ENCODE measurements around the gene TSPAN16. TPM values are rescaled to one million over a fixed set of nuclear protein-coding genes. Genes with fewer than 3 reads are reported as not detected.

Gene TSPAN16
- total and polyA plus RNA-seq, 8 donors: 0.26 TPM; not detected in 7

DNA sequence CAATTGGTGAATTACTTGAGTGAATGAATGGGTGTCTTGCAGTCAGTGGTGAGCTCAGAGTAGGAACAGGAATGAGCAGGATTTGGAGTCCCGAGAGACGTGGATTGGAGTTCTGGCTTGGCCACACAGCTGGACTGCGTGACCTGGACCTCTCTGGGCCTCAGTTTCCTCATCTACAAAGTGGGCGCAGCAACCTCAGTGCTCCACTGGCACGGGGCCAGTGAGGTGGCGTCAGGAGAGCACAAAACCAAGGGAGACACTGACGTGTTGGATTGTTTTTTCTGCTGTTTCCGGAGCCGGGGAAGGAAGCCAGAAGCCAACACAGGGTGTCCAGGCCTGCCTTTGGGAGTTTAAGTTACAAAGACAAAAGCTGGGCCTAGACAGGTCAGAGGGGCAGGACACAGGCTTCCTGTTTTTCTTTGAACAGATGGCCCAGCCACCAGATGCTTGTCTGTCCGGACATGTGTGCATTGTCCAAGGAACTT is 27.1 kb upstream of the TSPAN16 start:
- H3K4me3 ChIP-seq: no peak overlapping the region
- no peaks in the 10 kb centered on the region for H3K9me3 ChIP-seq
- H3K4me1 ChIP-seq: peaks cover 3 to 18% of the 10 kb centered on the region in 2 donors
- DNase-seq (peak in 1 of 4 donors; percentile 72), ATAC-seq (peak; percentile 4)
- H3K27ac ChIP-seq: peak overlapping the region; percentile 55 to 77
- H3K27me3 ChIP-seq: peaks cover 0 to 18% of the 10 kb centered on the region in 2 donors
- H3K36me3 ChIP-seq: no peaks in the 10 kb centered on the region
- TF ChIP-seq, protein P1, sequence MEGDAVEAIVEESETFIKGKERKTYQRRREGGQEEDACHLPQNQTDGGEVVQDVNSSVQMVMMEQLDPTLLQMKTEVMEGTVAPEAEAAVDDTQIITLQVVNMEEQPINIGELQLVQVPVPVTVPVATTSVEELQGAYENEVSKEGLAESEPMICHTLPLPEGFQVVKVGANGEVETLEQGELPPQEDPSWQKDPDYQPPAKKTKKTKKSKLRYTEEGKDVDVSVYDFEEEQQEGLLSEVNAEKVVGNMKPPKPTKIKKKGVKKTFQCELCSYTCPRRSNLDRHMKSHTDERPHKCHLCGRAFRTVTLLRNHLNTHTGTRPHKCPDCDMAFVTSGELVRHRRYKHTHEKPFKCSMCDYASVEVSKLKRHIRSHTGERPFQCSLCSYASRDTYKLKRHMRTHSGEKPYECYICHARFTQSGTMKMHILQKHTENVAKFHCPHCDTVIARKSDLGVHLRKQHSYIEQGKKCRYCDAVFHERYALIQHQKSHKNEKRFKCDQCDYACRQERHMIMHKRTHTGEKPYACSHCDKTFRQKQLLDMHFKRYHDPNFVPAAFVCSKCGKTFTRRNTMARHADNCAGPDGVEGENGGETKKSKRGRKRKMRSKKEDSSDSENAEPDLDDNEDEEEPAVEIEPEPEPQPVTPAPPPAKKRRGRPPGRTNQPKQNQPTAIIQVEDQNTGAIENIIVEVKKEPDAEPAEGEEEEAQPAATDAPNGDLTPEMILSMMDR (IDR thresholded peaks at IDR 0.05): no peak
- intact Hi-C loops (cut with DNase I): no loop called here

DNA sequence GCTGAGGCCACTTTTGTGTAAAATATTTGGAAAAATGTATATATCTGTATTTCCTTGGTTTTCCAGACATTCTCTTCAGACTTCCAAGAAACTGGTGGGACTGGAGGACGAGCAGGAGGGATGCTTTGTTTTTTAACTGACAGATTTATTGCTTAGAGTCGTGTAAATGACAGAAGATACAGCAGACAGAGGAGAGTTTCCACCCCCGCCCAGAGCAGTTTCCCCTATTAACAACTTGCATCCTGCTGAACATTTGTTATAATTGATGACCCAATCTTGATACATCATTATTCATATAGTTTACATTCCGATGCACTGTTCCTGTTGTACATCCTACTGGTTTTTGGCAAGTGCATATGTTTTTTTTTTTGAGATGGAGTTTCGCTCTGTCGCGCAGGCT is 26.6 kb upstream of the TSPAN16 start:
- DNase-seq: no peak
- Histone ChIP-seq H3K4me3 (no peak overlapping the region), H3K27ac (peak overlapping the region; percentile 55 to 77), H3K4me1 (peaks cover 3 to 16% of the 10 kb centered on the region in 2 donors), H3K9me3 (no peaks in the 10 kb centered on the region), H3K36me3 (no peaks in the 10 kb centered on the region), H3K27me3 (peaks cover 0 to 12% of the 10 kb centered on the region in 2 donors)
- intact Hi-C loops (cut with DNase I): no loop called here
- TF ChIP-seq, protein P1 (IDR thresholded peaks at IDR 0.05): no peak
- ATAC-seq: no peak

DNA sequence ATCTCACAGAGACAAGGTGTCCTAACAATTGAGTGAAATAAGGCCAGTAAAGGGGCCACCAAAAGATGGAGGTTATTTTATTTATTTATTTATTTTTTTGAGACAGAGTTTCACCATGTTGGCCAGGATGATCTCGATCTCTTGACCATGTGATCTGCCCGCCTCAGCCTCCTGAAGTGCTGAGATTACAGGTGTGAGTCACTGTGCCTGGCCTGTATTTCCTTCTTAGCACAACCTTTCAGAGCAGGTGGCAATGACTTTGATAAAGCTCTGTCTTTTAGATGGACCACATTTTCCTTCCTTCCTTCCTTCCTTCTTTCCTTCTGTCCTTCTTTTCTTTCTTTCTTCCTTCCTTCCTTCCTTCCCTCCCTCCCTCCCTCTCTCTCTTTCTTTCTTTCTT is 22.7 kb upstream of the TSPAN16 start:
- no peak for ATAC-seq
- intact Hi-C loops (cut with DNase I): no loop called here

DNA sequence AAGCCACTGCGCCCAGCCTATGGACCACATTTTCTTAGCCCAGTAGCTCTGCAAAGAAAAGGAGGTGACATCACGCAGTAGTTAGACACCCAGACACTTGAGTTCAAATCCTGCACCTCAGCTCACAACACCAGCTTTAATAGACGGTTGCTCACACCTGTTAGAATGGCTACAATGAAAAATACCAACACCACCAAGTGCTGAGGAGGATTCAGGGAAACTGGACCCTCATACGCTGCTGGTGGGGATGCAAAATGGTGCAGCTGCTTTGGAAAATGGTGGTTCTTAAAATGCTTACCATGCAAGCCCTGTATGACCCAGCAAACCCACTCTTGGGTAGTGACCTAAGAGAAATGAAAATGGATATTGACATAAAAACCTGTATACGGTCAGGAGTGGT is 22.0 kb upstream of the TSPAN16 start:
- H3K4me3 ChIP-seq: no peak overlapping the region
- peaks cover 0 to 2% of the 10 kb centered on the region in 2 donors for H3K4me1 ChIP-seq
- intact Hi-C loops (cut with DNase I): no loop called here
- H3K27ac ChIP-seq: no peak overlapping the region
- ATAC-seq: no peak
- no peaks in the 10 kb centered on the region for H3K36me3 ChIP-seq
- peaks cover 0 to 33% of the 10 kb centered on the region in 2 donors for H3K27me3 ChIP-seq
- no peaks in the 10 kb centered on the region for H3K9me3 ChIP-seq
- DNase-seq: no peak
- TF ChIP-seq, protein P1 (IDR thresholded peaks at IDR 0.05): no peak

More for the DNA sequence above, 22.7 kb upstream of the TSPAN16 start:
- H3K4me1 ChIP-seq: no peaks in the 10 kb centered on the region
- no peaks in the 10 kb centered on the region for H3K9me3 ChIP-seq
- no peak for DNase-seq
- H3K27me3 ChIP-seq: peaks cover 0 to 31% of the 10 kb centered on the region in 2 donors
- TF ChIP-seq, protein P1 (IDR thresholded peaks at IDR 0.05): no peak
- no peak overlapping the region for H3K4me3 ChIP-seq
- H3K27ac ChIP-seq: no peak overlapping the region
- no peaks in the 10 kb centered on the region for H3K36me3 ChIP-seq

DNA sequence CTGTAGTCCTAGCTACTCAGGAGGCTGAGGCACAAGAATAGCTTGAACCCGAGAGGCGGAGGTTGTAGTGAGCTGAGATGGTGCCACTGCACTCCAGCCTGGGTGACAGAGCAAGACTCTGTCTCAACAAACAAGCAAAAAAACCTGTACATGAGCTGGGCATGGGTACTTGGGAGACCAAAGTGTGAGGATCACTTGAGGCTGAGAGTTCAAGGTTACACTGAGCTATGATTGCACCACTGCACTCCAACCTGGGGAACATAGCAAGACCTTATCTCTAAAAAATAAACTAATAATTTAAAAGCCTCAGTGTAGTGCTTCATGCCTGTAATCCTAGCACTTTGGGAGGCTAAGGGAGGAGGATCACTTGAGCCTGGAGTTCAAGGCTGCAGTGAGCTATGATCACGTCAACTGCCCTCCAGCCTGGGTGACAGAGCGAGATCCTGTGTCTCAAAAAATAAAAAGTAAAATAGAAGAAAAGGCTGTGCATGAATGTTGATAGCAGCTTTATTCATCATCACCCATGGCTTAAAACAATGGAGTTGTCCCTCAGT is 21.4 kb upstream of the TSPAN16 start:
- Histone ChIP-seq H3K36me3 (no peaks in the 10 kb centered on the region), H3K27me3 (peaks cover 0 to 29% of the 10 kb centered on the region in 2 donors), H3K9me3 (no peaks in the 10 kb centered on the region), H3K4me3 (no peak overlapping the region), H3K4me1 (peaks cover 0 to 8% of the 10 kb centered on the region in 2 donors), H3K27ac (no peak overlapping the region)
- intact Hi-C loops (cut with DNase I): no loop called here
- no peak for ATAC-seq
- TF ChIP-seq, protein P1 (IDR thresholded peaks at IDR 0.05): no peak
- DNase-seq: no peak
